CD14-positive monocyte (primary cell): Measurements from ENCODE around the gene CSF1R. TPM values are rescaled to one million over a fixed set of nuclear protein-coding genes. Genes with fewer than 3 reads are reported as not detected.

ENCODE experiments used
- DNase-seq, 3 donors: peaks; one replicate each; pipeline ENCODE4 v3.0.0-alpha.2; 2011 to 2022
- H2AFZ ChIP-seq: 2 replicates; pipeline ENCODE4 v1.6.0; 2012; ENCODE audit warnings: mild to moderate bottlenecking, low read depth, low read length, inconsistent platforms; ENCODE audit not compliant: insufficient read depth, poor library complexity, severe bottlenecking
- H3K27ac ChIP-seq, 2 donors: 1 replicate in 1 of 2; 2 replicates in 1 of 2; pipeline ENCODE4 v1.5.1; 2012 to 2013; ENCODE audit warnings: low read length in 2 of 2, control low read depth in 1 of 2, inconsistent platforms in 1 of 2, low read depth in 1 of 2, mild to moderate bottlenecking in 1 of 2
- H3K27me3 ChIP-seq, 2 donors: one replicate each; pipeline versions ENCODE4 v1.6.0 to v1.6.1; 2011 to 2013; ENCODE audit warnings: low read length in 2 of 2; ENCODE audit not compliant: control insufficient read depth in 2 of 2, insufficient read depth in 2 of 2
- H3K36me3 ChIP-seq, 2 donors: replicated peaks in 1 of 2; 1 replicate in 1 of 2; 2 replicates in 1 of 2; pipeline versions ENCODE4 v1.5.1 to v1.6.1; 2012 to 2013; ENCODE audit warnings: low read length in 2 of 2, control low read depth in 1 of 2, inconsistent platforms in 1 of 2, mild to moderate bottlenecking in 1 of 2; ENCODE audit not compliant: insufficient read depth in 2 of 2, control insufficient read depth in 1 of 2
- H3K4me1 ChIP-seq, 2 donors: 1 replicate in 1 of 2; 2 replicates in 1 of 2; pipeline versions ENCODE4 v1.5.1 to v1.6.1; 2012 to 2013; ENCODE audit warnings: low read length in 2 of 2, control low read depth in 1 of 2, inconsistent platforms in 1 of 2, mild to moderate bottlenecking in 1 of 2, moderate library complexity in 1 of 2; ENCODE audit not compliant: insufficient read depth in 2 of 2, control insufficient read depth in 1 of 2
- H3K4me2 ChIP-seq: replicated peaks from 2 replicates; pipeline ENCODE3; 2012; ENCODE audit warnings: low read length, moderate library complexity, mild to moderate bottlenecking; ENCODE audit not compliant: poor library complexity, severe bottlenecking; ENCODE audit errors: extremely low read depth
- H3K4me3 ChIP-seq, 3 experiments: fragments of 200-600 bp in 1 of 3; sonication (generic) in 1 of 3; replicated peaks in 1 of 3; 1 replicate in 2 of 3; 2 replicates in 1 of 3; pipeline ENCODE4 v1.5.1; 2011 to 2013; ENCODE audit warnings: low read length in 3 of 3, mild to moderate bottlenecking in 3 of 3, control low read depth in 2 of 3, low read depth in 2 of 3, inconsistent platforms in 1 of 3, moderate library complexity in 1 of 3
- H3K79me2 ChIP-seq: 2 replicates; pipeline ENCODE4 v1.6.0; 2012; ENCODE audit warnings: mild to moderate bottlenecking, control low read depth, inconsistent platforms, low read length, moderate library complexity; ENCODE audit not compliant: insufficient read depth
- H3K9ac ChIP-seq: 2 replicates; pipeline ENCODE4 v1.6.0; 2017; ENCODE audit warnings: low read length, mild to moderate bottlenecking; ENCODE audit not compliant: insufficient read depth, poor library complexity, severe bottlenecking
- H3K9me3 ChIP-seq, 2 donors: replicated peaks in 1 of 2; 1 replicate in 1 of 2; 2 replicates in 1 of 2; pipeline versions ENCODE4 v1.5.1 to v1.6.1; 2012 to 2013; ENCODE audit warnings: low read length in 2 of 2, control low read depth in 1 of 2; ENCODE audit not compliant: control insufficient read depth in 1 of 2, insufficient read depth in 1 of 2
- H4K20me1 ChIP-seq: 2 replicates; pipeline ENCODE4 v1.6.0; 2012; ENCODE audit warnings: mild to moderate bottlenecking, low read length, control low read depth, moderate library complexity; ENCODE audit not compliant: insufficient read depth
- H3K27ac Mint-ChIP-seq, 7 donors: one replicate each; pipeline ENCODE4 v1.8.0; 2020; ENCODE audit warnings: mild to moderate bottlenecking in 7 of 7, mixed read lengths in 7 of 7, moderate library complexity in 6 of 7, inconsistent platforms in 2 of 7
- H3K27me3 Mint-ChIP-seq, 3 donors: one replicate each; pipeline ENCODE4 v1.8.0; 2021 to 2022; ENCODE audit warnings: low read depth in 3 of 3, mild to moderate bottlenecking in 3 of 3, mixed read lengths in 3 of 3, moderate library complexity in 3 of 3, inconsistent platforms in 1 of 3
- H3K36me3 Mint-ChIP-seq, 2 donors: one replicate each; pipeline ENCODE4 v1.8.0; 2020; ENCODE audit warnings: mixed read lengths in 2 of 2, inconsistent platforms in 1 of 2, mild to moderate bottlenecking in 1 of 2
- H3K4me1 Mint-ChIP-seq: one replicate; pipeline ENCODE4 v1.8.0; 2020; ENCODE audit warnings: mild to moderate bottlenecking, mixed read lengths
- H3K4me3 Mint-ChIP-seq, 2 donors: one replicate each; pipeline ENCODE4 v1.8.0; 2020; ENCODE audit warnings: mild to moderate bottlenecking in 2 of 2, mixed read lengths in 2 of 2, moderate library complexity in 1 of 2
- H3K9me3 Mint-ChIP-seq, 7 donors: one replicate each; pipeline ENCODE4 v1.8.0; 2020 to 2022; ENCODE audit warnings: mixed read lengths in 7 of 7, mild to moderate bottlenecking in 6 of 7, moderate library complexity in 6 of 7, inconsistent platforms in 2 of 7
- CTCF ChIP-seq: fragments of 200-600 bp; IDR thresholded peaks from one replicate; pipeline ENCODE4 v1.8.0; 2022; ENCODE audit warnings: antibody characterized with exemption, mild to moderate bottlenecking
- WGBS: methylation state at CpG from one replicate; pipeline ENCODE4 v1.1.5; 2013; ENCODE audit warnings: missing lambda C conversion rate; ENCODE audit not compliant: insufficient coverage; 5-methylcytosine and 5-hydroxymethylcytosine counted together
- intact Hi-C, 2 donors: fragments of 100-400 bp; cut with micrococcal nuclease; formaldehyde crosslinking; loops; one replicate each; pipeline versions ENCODE4 v1.15.0 to v1.15.1; 2023
- polyA plus RNA-seq, 3 donors: library from polyadenylated mRNA; depleted of rRNA in 1 of 3; unstranded in 2 of 3; stranded (reverse) in 1 of 3; fragments of 300-500 nt in 2 of 3; fragments of >200 nt in 1 of 3; fragmentation: Illumina TruSeq in 2 of 3; gene quantifications; 1 replicate in 2 of 3; 2 replicates in 1 of 3; pipeline ENCODE4 v1.2.3, GENCODE V29; 2012 to 2021

The CSF1R gene
- polyA plus RNA-seq, 3 donors: 180 to 332 (median 242) TPM

GRCh38 chr5:150107909-150108447 lies 21.6 kb upstream of the CSF1R start:
- Mint-ChIP-seq H3K9me3 (no peaks in the 10 kb centered on the region), H3K4me3 (no peak overlapping the region), H3K36me3 (no peaks in the 10 kb centered on the region), H3K27me3 (peaks cover 0 to 4% (median 1%) of the 10 kb centered on the region in 3 donors), H3K4me1 (peaks cover 51% of the 10 kb centered on the region), H3K27ac (peak overlapping the region in 4 of 7 donors; percentile 21 to 80 (median 54))
- no peaks in the 10 kb centered on the region for H3K27me3 ChIP-seq
- no peak for DNase-seq
- H2AFZ ChIP-seq: no peak overlapping the region
- no peak overlapping the region for H3K4me3 ChIP-seq
- H3K4me1 ChIP-seq: peaks cover 38 to 51% of the 10 kb centered on the region in 2 donors
- no peaks in the 10 kb centered on the region for H3K79me2 ChIP-seq
- no peak overlapping the region for H3K4me2 ChIP-seq
- WGBS: 78% methylated on average over 4 of the region's 4 CpGs
- no peaks in the 10 kb centered on the region for H4K20me1 ChIP-seq
- no peak overlapping the region for H3K27ac ChIP-seq
- H3K36me3 ChIP-seq: no peaks in the 10 kb centered on the region
- H3K9me3 ChIP-seq: no peaks in the 10 kb centered on the region
- TF ChIP-seq CTCF: no peak
- H3K9ac ChIP-seq: no peak overlapping the region
- intact Hi-C loops: no loop called here

- Histone ChIP-seq H3K4me3 (no peak overlapping the region), H3K27ac (no peak overlapping the region), H3K4me2 (no peak overlapping the region), H3K36me3 (no peaks in the 10 kb centered on the region), H3K9ac (no peak overlapping the region), H3K79me2 (no peaks in the 10 kb centered on the region), H3K4me1 (peaks cover 43 to 48% of the 10 kb centered on the region in 2 donors), H4K20me1 (no peaks in the 10 kb centered on the region), H2AFZ (no peak overlapping the region), H3K9me3 (no peaks in the 10 kb centered on the region), H3K27me3 (no peaks in the 10 kb centered on the region)
- TF ChIP-seq CTCF: no peak
- Mint-ChIP-seq H3K4me3 (no peak overlapping the region), H3K9me3 (no peaks in the 10 kb centered on the region), H3K27me3 (peaks cover 0 to 4% (median 1%) of the 10 kb centered on the region in 3 donors), H3K27ac (peak overlapping the region in 2 of 7 donors; percentile 13 to 74), H3K36me3 (no peaks in the 10 kb centered on the region), H3K4me1 (peaks cover 48% of the 10 kb centered on the region)
- intact Hi-C loops: no loop called here
- no peak for DNase-seq
- 100% methylated on average over 1 of the region's 4 CpGs for WGBS
Measured at GRCh38 chr5:150106674-150107426, 20.5 kb upstream of the CSF1R start.
